ENCODE data around the gene LMO7. TPM values are rescaled to one million over a fixed set of nuclear protein-coding genes. Genes with fewer than 3 reads are reported as not detected.

The LMO7 gene
- total RNA-seq, 1 donor from 2014 or later = 12.3 TPM

DNA sequence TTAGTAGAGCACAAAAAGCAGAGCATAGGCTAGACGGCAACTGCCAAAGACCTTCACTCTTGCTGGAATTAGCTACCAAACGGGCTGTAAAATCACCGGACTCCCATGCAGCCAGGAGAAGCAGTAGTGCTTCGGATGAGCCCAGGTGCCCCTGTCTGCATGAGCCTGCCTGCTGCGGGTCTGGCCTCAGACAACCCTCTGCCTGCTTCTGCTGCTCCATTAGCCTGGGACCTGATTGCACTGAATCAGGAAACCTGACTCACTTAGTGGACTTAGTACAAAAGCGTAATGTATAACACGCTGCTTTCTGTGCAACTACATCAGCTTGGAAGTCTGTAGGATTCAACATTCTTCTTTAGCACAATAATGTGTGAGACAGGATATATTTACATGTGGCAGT, 170.0 kb downstream of the LMO7 start:
- Histone ChIP-seq H3K4me3 (ENCODE audit: low read depth, low read length) (no peak overlapping the region), H3K36me3 (ENCODE audit: control insufficient read depth, insufficient read depth, low read length) (no peaks in the 10 kb centered on the region), H3K27me3 (ENCODE audit: control insufficient read depth, insufficient read depth, low read length) (no peaks in the 10 kb centered on the region)
- TF ChIP-seq, protein P1, sequence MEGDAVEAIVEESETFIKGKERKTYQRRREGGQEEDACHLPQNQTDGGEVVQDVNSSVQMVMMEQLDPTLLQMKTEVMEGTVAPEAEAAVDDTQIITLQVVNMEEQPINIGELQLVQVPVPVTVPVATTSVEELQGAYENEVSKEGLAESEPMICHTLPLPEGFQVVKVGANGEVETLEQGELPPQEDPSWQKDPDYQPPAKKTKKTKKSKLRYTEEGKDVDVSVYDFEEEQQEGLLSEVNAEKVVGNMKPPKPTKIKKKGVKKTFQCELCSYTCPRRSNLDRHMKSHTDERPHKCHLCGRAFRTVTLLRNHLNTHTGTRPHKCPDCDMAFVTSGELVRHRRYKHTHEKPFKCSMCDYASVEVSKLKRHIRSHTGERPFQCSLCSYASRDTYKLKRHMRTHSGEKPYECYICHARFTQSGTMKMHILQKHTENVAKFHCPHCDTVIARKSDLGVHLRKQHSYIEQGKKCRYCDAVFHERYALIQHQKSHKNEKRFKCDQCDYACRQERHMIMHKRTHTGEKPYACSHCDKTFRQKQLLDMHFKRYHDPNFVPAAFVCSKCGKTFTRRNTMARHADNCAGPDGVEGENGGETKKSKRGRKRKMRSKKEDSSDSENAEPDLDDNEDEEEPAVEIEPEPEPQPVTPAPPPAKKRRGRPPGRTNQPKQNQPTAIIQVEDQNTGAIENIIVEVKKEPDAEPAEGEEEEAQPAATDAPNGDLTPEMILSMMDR (IDR thresholded peaks at IDR 0.05; ENCODE audit: insufficient read depth, low read length, poor library complexity, severe bottlenecking) = no peak
- no peak for DNase-seq (ENCODE audit: low read depth)

DNA sequence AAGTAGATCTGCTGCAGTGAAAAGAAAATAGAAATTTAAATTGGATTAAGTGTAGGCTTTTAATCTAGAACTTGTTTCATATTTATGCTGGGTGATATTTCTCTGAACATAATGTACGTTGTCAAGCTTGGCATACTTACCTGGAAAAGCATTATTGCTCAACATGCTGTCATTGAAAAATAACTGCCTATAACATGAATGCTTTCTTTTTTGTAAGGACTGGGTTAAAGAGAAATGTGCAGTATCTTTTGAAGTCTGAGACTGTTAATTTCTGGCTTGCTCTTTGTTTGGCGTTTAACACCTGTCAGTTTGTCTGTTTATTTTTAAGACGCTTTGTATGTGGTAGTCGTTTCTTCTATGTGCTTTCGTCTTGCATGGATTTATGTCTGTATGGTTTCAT, 175.2 kb downstream of the LMO7 start:
- TF ChIP-seq, protein P1 (IDR thresholded peaks at IDR 0.05; ENCODE audit: insufficient read depth, low read length, poor library complexity, severe bottlenecking) = no peak
- H3K36me3 ChIP-seq (ENCODE audit: control insufficient read depth, insufficient read depth, low read length) = no peaks in the 10 kb centered on the region
- H3K4me3 ChIP-seq (ENCODE audit: low read depth, low read length) = no peak overlapping the region
- no peak for DNase-seq (ENCODE audit: low read depth)
- H3K27me3 ChIP-seq (ENCODE audit: control insufficient read depth, insufficient read depth, low read length) = no peaks in the 10 kb centered on the region

DNA sequence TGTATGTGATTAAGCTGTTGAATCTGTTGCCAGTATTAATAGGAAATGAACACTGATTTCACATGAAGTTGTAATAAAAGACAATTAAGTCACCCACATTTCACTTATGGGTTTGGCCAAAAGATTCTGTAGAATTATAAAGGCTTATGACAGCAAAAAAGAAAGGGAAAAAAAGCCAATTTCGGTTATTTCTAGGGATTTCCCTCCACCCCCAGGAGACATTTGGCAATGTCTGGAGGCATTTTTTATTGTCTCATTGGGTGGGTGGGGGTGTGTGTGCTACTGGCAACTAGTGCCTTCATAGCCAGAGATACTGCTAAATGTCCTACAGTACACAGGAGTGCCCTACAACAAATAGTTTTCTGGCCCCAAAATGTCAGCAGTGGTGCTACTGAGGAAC, 175.7 kb downstream of the LMO7 start:
- H3K4me3 ChIP-seq (ENCODE audit: low read depth, low read length) = no peak overlapping the region
- no peaks in the 10 kb centered on the region for H3K27me3 ChIP-seq (ENCODE audit: control insufficient read depth, insufficient read depth, low read length)
- DNase-seq (ENCODE audit: low read depth) = no peak
- no peaks in the 10 kb centered on the region for H3K36me3 ChIP-seq (ENCODE audit: control insufficient read depth, insufficient read depth, low read length)
- TF ChIP-seq, protein P1 (IDR thresholded peaks at IDR 0.05; ENCODE audit: insufficient read depth, low read length, poor library complexity, severe bottlenecking) = no peak

DNA sequence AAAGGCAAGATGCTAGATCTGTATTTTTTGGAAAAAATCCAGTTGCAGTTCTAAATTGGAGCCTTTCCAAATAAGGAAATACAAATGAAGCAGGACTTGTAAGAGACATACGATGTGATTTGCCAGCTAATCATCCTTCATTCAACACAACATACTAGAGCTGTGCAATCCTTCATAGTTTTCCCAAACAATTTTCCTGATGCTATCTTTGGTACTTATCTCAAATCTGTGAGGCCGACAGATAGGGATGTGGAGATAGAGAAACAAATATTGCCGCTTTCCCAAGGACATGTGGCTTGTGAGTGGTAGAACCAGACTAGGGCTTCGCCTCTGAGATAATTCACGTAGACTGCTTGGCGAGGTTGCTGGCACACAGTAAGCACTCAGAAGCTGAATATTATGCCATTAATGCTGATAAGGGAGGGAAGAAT, 176.6 kb downstream of the LMO7 start:
- no peak for DNase-seq (ENCODE audit: low read depth)
- TF ChIP-seq, protein P1 (IDR thresholded peaks at IDR 0.05; ENCODE audit: insufficient read depth, low read length, poor library complexity, severe bottlenecking) = no peak
- H3K4me3 ChIP-seq (ENCODE audit: low read depth, low read length) = no peak overlapping the region

DNA sequence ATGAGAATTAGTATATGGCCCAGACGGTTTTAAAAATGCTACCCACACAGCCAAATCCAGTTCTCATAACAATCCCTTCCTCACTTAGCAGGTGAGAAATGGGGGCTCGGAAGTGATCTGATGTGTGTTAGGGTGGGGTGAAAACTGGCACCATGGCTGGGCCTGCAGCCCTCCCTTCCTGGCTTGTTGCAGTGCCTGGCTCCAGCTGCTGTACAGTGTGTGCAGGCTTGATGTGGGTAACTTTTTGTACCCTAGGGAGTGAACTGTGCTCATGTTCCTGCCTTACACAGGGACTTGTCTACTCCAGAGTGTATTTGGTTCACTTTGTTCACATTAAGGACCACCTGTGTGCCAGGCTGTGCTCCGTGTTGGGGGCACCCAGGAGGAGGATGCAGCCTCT, 177.2 kb downstream of the LMO7 start:
- TF ChIP-seq, protein P1 (IDR thresholded peaks at IDR 0.05; ENCODE audit: insufficient read depth, low read length, poor library complexity, severe bottlenecking) = no peak
- H3K27me3 ChIP-seq (ENCODE audit: control insufficient read depth, insufficient read depth, low read length) = no peaks in the 10 kb centered on the region
- H3K36me3 ChIP-seq (ENCODE audit: control insufficient read depth, insufficient read depth, low read length) = no peaks in the 10 kb centered on the region
- no peak for DNase-seq (ENCODE audit: low read depth)
- H3K4me3 ChIP-seq (ENCODE audit: low read depth, low read length) = no peak overlapping the region

More for the DNA sequence above, 176.6 kb downstream of the LMO7 start:
- H3K27me3 ChIP-seq (ENCODE audit: control insufficient read depth, insufficient read depth, low read length) = no peaks in the 10 kb centered on the region
- H3K36me3 ChIP-seq (ENCODE audit: control insufficient read depth, insufficient read depth, low read length) = no peaks in the 10 kb centered on the region

DNA sequence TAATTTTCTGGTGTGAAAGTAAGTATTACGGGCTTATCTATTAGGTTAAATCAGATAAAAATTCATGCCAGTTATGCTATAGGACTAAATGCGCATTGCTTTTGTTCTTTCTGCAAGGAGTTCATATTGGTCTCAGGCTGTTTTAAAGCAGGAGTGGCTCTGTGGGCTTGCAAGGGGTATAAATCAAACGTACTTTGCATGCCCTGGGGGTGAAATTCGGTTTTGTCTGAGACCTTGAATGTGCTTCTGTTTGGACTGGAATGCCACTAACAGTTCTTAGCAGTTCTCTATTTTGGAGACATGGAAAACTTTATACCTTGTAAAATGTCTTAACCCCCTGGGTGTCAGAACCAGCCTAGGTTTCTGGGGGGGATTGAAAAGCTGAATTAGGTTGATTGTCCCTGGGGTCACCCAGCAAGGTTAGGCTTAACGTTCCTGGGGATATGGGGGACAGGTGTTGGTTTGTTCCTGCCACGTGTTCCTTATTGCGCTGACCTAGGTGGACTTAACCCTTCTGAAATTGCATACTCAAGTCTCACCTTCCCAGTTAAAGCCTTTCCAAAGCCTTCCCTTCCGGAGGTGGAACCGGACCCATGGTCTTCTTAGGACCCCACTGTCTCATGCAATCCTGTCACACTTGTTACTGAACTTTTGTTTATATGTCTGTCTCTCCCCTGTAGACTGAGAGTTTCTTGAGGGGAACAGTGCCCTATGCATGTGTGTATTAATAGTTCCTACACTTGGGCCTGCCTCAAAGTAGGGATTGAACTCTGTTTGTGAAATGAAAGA, 182.2 kb downstream of the LMO7 start:
- Histone ChIP-seq H3K36me3 (ENCODE audit: control insufficient read depth, insufficient read depth, low read length) (peaks cover 1% of the 10 kb centered on the region), H3K4me3 (ENCODE audit: low read depth, low read length) (no peak overlapping the region), H3K27me3 (ENCODE audit: control insufficient read depth, insufficient read depth, low read length) (no peaks in the 10 kb centered on the region)
- TF ChIP-seq, protein P1 (IDR thresholded peaks at IDR 0.05; ENCODE audit: insufficient read depth, low read length, poor library complexity, severe bottlenecking) = no peak
- no peak for DNase-seq (ENCODE audit: low read depth)

Measured in kidney epithelial cell (primary cell).